Activated B cell treated with CpG ODN at 0.5 μM for 24 hours (primary cell): ENCODE data around the gene FGFR2. TPM values are rescaled to one million over a fixed set of nuclear protein-coding genes. Genes with fewer than 3 reads are reported as not detected.

Experiments used
- ATAC-seq: fragments of 200-7000 bp; cut with Tn5 transposase; one replicate; pipeline ENCODE4 v1.10.0; 2021; ENCODE audit warnings: low read depth, mild to moderate bottlenecking, moderate library complexity
- CTCF ChIA-PET: fragments of 350-600 bp; sonication (Branson Sonifier 250); formaldehyde crosslinking; loops from one replicate; lab custom pipeline; 2021; ENCODE audit warnings: antibody characterized with exemption; lab: Charles Lee
- POLR2A ChIA-PET: fragments of 350-600 bp; sonication (Branson Sonifier 250); formaldehyde crosslinking; loops from one replicate; lab custom pipeline; 2021; ENCODE audit warnings: antibody characterized with exemption; lab: Charles Lee
- DNase-seq: peaks from one replicate; pipeline ENCODE4 v3.0.0; 2022
- H3K27ac Mint-ChIP-seq: one replicate; pipeline ENCODE4 v1.8.0; 2020; ENCODE audit warnings: mixed read lengths
- H3K27me3 Mint-ChIP-seq: one replicate; pipeline ENCODE4 v1.8.0; 2021; ENCODE audit warnings: mixed read lengths
- H3K36me3 Mint-ChIP-seq: one replicate; pipeline ENCODE4 v1.8.0; 2021; ENCODE audit warnings: low read depth, mixed read lengths
- H3K4me1 Mint-ChIP-seq: one replicate; pipeline ENCODE4 v1.8.0; 2021; ENCODE audit warnings: mixed read lengths
- H3K4me3 Mint-ChIP-seq: one replicate; pipeline ENCODE4 v1.8.0; 2020; ENCODE audit warnings: mild to moderate bottlenecking, mixed read lengths
- H3K9me3 Mint-ChIP-seq: one replicate; pipeline ENCODE4 v1.8.0; 2020; ENCODE audit warnings: mixed read lengths
- CTCF ChIP-seq: fragments of 200-600 bp; IDR thresholded peaks from one replicate; pipeline ENCODE4 v1.8.0; 2022; ENCODE audit warnings: antibody characterized with exemption, mild to moderate bottlenecking
- intact Hi-C: fragments of 100-400 bp; cut with micrococcal nuclease; formaldehyde crosslinking; loops from one replicate; pipeline ENCODE4 v1.15.1; 2024
- total RNA-seq: library from RNA; stranded (reverse); gene quantifications from 2 replicates; pipeline ENCODE4 v1.2.3, GENCODE V29; 2022

The FGFR2 gene
- total RNA-seq, 1 donor from 2014 or later: not detected

- intact Hi-C loops: no loop called here
- Mint-ChIP-seq H3K36me3 (no peaks in the 10 kb centered on the region), H3K27ac (no peak overlapping the region), H3K4me1 (no peaks in the 10 kb centered on the region), H3K4me3 (no peak overlapping the region), H3K9me3 (no peaks in the 10 kb centered on the region), H3K27me3 (no peaks in the 10 kb centered on the region)
- ChIA-PET CTCF (no interaction called here), POLR2A (no interaction called here)
- DNase-seq (no peak), ATAC-seq (no peak)
- no peak for TF ChIP-seq CTCF
Observed at GRCh38 chr10:121532292-121532864, 65.9 kb downstream of the FGFR2 start.

- ChIA-PET POLR2A (no interaction called here), CTCF (no interaction called here)
- TF ChIP-seq CTCF: no peak
- no peaks in the 10 kb centered on the region for H3K36me3 Mint-ChIP-seq
- no peaks in the 10 kb centered on the region for H3K4me1 Mint-ChIP-seq
- intact Hi-C loops: no loop called here
- ATAC-seq: no peak
- H3K27ac Mint-ChIP-seq: no peak overlapping the region
- no peaks in the 10 kb centered on the region for H3K27me3 Mint-ChIP-seq
- no peaks in the 10 kb centered on the region for H3K9me3 Mint-ChIP-seq
- no peak for DNase-seq
- no peak overlapping the region for H3K4me3 Mint-ChIP-seq
Observed at GRCh38 chr10:121531830-121532178, 66.4 kb downstream of the FGFR2 start.

DNA sequence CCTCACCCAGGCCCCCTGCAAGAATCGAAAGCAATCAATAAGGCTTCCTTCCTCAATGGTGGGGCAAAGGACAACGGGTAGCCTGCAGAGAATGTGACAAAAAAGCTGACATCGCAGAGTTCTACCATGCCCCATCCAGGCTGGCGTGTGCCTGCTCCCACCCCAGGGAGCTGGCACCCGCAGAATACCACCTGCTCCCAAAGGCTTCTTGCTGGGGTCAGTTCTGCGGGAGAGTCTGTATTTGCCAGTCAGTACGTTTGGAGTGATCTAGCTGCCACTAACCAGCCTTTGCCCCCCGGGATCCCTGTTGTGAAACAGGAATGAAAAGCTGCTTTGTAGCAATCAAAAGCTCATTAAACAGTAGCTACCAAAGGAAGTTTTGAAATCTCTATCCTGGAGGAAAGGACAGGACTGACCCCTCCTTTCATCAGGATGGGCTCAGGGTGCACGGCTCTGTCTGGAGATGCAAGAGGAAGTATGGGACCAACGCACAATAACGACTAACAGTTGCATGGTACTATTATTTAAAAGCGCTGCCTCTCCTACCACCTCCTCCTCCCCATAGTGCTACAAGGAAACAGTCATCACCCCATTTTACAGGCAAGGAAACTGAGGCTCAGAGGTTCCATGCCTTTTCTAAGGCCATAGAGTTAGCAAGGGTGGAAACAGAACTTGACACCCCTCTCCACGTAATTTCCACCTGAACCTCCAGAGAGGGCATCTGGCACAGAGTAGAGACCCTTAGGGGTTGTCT, 67.0 kb downstream of the FGFR2 start:
- TF ChIP-seq CTCF: no peak
- ChIA-PET CTCF (no interaction called here), POLR2A (no interaction called here)
- no peak for ATAC-seq
- Mint-ChIP-seq H3K4me1 (no peaks in the 10 kb centered on the region), H3K36me3 (no peaks in the 10 kb centered on the region), H3K9me3 (no peaks in the 10 kb centered on the region), H3K27me3 (no peaks in the 10 kb centered on the region), H3K4me3 (no peak overlapping the region), H3K27ac (no peak overlapping the region)
- intact Hi-C loops: no loop called here
- DNase-seq: no peak

GRCh38 chr10:121530481-121531075, 67.7 kb downstream of the FGFR2 start:
- no peak overlapping the region for H3K4me3 Mint-ChIP-seq
- no peak for DNase-seq
- ATAC-seq: no peak
- POLR2A ChIA-PET: no interaction called here
- H3K27me3 Mint-ChIP-seq: no peaks in the 10 kb centered on the region
- CTCF ChIA-PET: no interaction called here
- no peaks in the 10 kb centered on the region for H3K4me1 Mint-ChIP-seq
- H3K27ac Mint-ChIP-seq: no peak overlapping the region
- no peak for TF ChIP-seq CTCF
- intact Hi-C loops: no loop called here
- no peaks in the 10 kb centered on the region for H3K36me3 Mint-ChIP-seq
- H3K9me3 Mint-ChIP-seq: no peaks in the 10 kb centered on the region

GRCh38 chr10:121527690-121528089, 70.6 kb downstream of the FGFR2 start:
- Mint-ChIP-seq H3K27ac (no peak overlapping the region), H3K27me3 (no peaks in the 10 kb centered on the region), H3K4me3 (no peak overlapping the region), H3K4me1 (no peaks in the 10 kb centered on the region), H3K36me3 (no peaks in the 10 kb centered on the region), H3K9me3 (no peaks in the 10 kb centered on the region)
- ChIA-PET CTCF (no interaction called here), POLR2A (no interaction called here)
- DNase-seq: no peak
- no peak for TF ChIP-seq CTCF
- intact Hi-C loops: no loop called here
- no peak for ATAC-seq
